BLaER1 (cell line): ENCODE data around the gene KRT77.
"Not testable (repeated sequence)": the region's sequence is repeated elsewhere in the genome, so short reads cannot be mapped to it uniquely, and the experiment has no call there.

Experiments used
- H3K27ac ChIP-seq: shearing (Covaris generic); formaldehyde crosslinking; 2 replicates; pipeline ENCODE4 v1.8.1; 2022
- H3K27me3 ChIP-seq: shearing (Covaris generic); formaldehyde crosslinking; 2 replicates; pipeline ENCODE4 v1.8.1; 2022
- H3K36me3 ChIP-seq: shearing (Covaris generic); formaldehyde crosslinking; 2 replicates; pipeline ENCODE4 v1.8.1; 2022
- H3K4me1 ChIP-seq: shearing (Covaris generic); formaldehyde crosslinking; 2 replicates; pipeline ENCODE4 v1.8.1; 2022
- H3K4me2 ChIP-seq: shearing (Covaris generic); formaldehyde crosslinking; 2 replicates; pipeline ENCODE4 v1.8.1; 2022
- H3K4me3 ChIP-seq: shearing (Covaris generic); formaldehyde crosslinking; 2 replicates; pipeline ENCODE4 v1.8.1; 2022
- H3K9ac ChIP-seq: shearing (Covaris generic); formaldehyde crosslinking; 2 replicates; pipeline ENCODE4 v1.8.1; 2022
- H3K9me3 ChIP-seq: shearing (Covaris generic); formaldehyde crosslinking; 2 replicates; pipeline ENCODE4 v1.8.1; 2022
- H4K20me1 ChIP-seq: shearing (Covaris generic); formaldehyde crosslinking; 2 replicates; pipeline ENCODE4 v1.8.1; 2022
- Cebpa-rat ChIP-seq: shearing (Covaris generic); IDR thresholded peaks from 2 replicates; pipeline ENCODE4 v1.8.1; 2022

KRT77 gene

DNA sequence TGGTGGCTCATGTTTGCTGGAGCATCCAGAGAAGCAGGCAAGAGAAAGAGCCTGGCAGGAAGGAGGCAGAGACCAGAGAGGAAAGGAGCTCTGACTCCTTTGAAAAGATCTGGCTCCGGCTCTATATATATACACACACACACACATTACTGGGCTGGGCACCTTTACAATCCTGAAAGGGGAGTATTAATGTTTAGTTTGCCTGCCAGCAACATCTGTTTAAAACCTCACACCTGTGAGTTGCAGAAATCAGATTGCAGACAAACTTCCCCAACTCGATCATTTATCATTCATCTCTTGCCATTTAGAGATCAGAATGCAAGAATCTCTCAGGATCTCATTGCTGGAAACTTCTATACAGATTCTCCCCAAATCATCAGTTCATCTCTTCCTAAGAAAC is at the start of gene KRT77:
KRT77 (minus strand) TSS at position 101 of the 400 bp plus-strand sequence; CDS start at position 11, 90 bp downstream.
- TF ChIP-seq Cebpa-rat: no peak
- no peaks in the 10 kb centered on the region for H3K36me3 ChIP-seq
- no peak within 1 kb of the TSS for H3K27ac ChIP-seq
- no peaks in the 10 kb centered on the region for H3K27me3 ChIP-seq
- no peaks in the 10 kb centered on the region for H4K20me1 ChIP-seq
- no peak within 1 kb of the TSS for H3K4me2 ChIP-seq
- H3K4me3 ChIP-seq: no peak within 1 kb of the TSS
- H3K9me3 ChIP-seq: no peaks in the 10 kb centered on the region
- H3K4me1 ChIP-seq: no peaks in the 10 kb centered on the region
- H3K9ac ChIP-seq: no peak within 1 kb of the TSS

DNA sequence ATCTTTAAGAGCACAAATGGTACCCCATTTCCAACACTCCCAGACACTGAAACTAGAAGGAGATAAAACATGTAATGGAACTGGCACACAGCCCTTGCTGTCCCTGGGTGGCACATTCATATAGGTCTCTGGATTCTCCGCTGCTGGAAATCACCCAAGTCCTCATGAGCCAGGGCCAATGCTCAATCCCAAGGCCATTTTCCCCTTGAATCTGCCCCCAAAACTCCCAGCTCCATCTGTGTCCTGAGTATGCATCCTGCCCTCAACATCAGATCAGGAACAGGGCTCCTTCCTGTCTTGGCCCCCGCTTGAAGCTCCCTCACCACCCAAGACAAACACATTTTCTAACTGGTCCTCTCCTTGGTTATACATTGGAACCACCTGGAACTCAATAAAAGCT is 49.2 kb upstream of the KRT77 start:
- Histone ChIP-seq H3K4me2 (no peak overlapping the region), H3K36me3 (no peaks in the 10 kb centered on the region), H3K9me3 (no peaks in the 10 kb centered on the region; the same call in 1 of the 2 replicates), H3K9ac (no peak overlapping the region), H3K4me3 (no peak overlapping the region), H4K20me1 (no peaks in the 10 kb centered on the region), H3K27ac (no peak overlapping the region), H3K27me3 (no peaks in the 10 kb centered on the region), H3K4me1 (peaks cover 17% of the 10 kb centered on the region)
- no peak for TF ChIP-seq Cebpa-rat

DNA sequence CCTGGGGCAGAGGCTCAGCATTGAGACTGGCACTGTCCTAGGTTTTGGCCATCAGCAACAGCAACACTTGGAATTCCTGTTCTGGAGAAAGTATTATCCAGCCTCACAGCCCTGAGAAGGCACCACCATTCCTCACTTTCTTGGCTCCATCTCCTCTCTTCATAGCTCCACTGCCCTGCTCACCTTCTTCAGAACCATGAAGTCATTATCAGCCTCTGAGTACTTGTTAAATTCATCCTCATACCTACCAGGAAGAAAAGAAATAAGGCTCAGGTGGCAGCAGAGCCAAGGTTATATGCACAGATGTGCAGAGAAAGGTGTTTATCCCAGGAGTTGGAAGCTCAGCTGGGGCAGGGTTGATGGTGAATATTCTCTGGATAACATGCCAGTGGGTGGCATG is 48.5 kb upstream of the KRT77 start:
- Histone ChIP-seq H3K9me3 (no peaks in the 10 kb centered on the region), H3K4me1 (peaks cover 18% of the 10 kb centered on the region), H3K27ac (no peak overlapping the region), H3K4me2 (no peak overlapping the region), H3K4me3 (no peak overlapping the region), H3K9ac (no peak overlapping the region), H4K20me1 (no peaks in the 10 kb centered on the region), H3K27me3 (no peaks in the 10 kb centered on the region), H3K36me3 (no peaks in the 10 kb centered on the region)
- TF ChIP-seq Cebpa-rat: no peak

- peaks cover 18% of the 10 kb centered on the region for H3K4me1 ChIP-seq
- H3K36me3 ChIP-seq, H3K4me2 ChIP-seq, H3K9ac ChIP-seq, H3K27me3 ChIP-seq, H3K9me3 ChIP-seq, H3K4me3 ChIP-seq, H4K20me1 ChIP-seq, H3K27ac ChIP-seq: not testable (repeated sequence)
These were observed 47.2 kb upstream of the KRT77 start for GRCh38 chr12:52750532-52750931.

GRCh38 chr12:52749827-52750226 is 46.5 kb upstream of the KRT77 start:
- Histone ChIP-seq H3K9me3 (no peaks in the 10 kb centered on the region), H3K4me1 (peaks cover 18% of the 10 kb centered on the region), H3K4me2 (no peak overlapping the region), H3K27ac (no peak overlapping the region), H3K4me3 (no peak overlapping the region), H4K20me1 (no peaks in the 10 kb centered on the region), H3K9ac (no peak overlapping the region), H3K27me3 (no peaks in the 10 kb centered on the region), H3K36me3 (no peaks in the 10 kb centered on the region)
- TF ChIP-seq Cebpa-rat: no peak

DNA sequence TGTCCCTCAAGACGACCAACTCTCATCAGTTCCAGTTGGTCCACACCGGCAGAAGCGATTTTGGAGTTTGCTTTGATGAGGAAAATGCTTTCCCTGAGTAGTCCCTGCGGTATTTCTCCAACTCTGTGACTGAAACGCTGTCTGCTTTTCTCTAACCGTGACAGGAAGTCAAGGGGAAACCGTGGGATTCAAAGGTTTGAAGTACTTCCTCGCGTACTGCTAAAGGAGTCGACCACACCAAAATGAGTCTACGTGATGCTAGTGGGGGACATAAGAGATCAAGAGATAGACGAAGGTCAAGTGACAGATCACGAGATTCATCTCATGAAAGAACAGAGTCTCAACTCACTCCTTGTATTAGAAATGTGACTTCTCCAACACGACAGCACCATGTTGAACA is 45.3 kb upstream of the KRT77 start:
- no peak for TF ChIP-seq Cebpa-rat
- H3K4me3 ChIP-seq: no peak overlapping the region
- no peaks in the 10 kb centered on the region for H4K20me1 ChIP-seq
- peak overlapping the region; percentile 74 for H3K4me2 ChIP-seq
- H3K4me1 ChIP-seq: peaks cover 18% of the 10 kb centered on the region
- H3K9me3 ChIP-seq: no peaks in the 10 kb centered on the region
- no peaks in the 10 kb centered on the region for H3K36me3 ChIP-seq
- no peak overlapping the region for H3K9ac ChIP-seq
- H3K27me3 ChIP-seq: no peaks in the 10 kb centered on the region
- H3K27ac ChIP-seq: no peak overlapping the region

DNA sequence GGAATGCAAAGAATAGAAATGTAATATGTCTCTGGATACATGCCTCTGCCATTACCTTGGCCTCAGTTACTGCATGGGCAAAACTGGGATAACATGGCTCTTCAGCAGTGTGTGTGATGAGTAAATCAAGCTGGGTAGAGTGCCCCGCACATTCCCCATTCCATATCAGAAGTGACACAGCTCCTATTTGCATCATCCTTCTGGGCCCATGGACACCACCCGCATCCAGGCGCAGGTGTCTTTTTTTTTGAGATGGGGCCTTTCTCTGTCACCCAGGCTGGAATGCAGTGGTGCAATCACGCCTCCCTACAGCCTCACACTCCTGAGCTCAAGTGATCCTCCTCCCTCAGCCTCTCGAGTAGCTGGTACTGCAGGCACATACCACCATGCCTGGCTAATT is 42.2 kb upstream of the KRT77 start:
- Histone ChIP-seq H3K36me3 (no peaks in the 10 kb centered on the region), H3K27me3 (no peaks in the 10 kb centered on the region), H3K4me2 (no peak overlapping the region), H3K9ac (no peak overlapping the region), H4K20me1 (no peaks in the 10 kb centered on the region), H3K9me3 (no peaks in the 10 kb centered on the region), H3K4me1 (peaks cover 18% of the 10 kb centered on the region), H3K27ac (no peak overlapping the region), H3K4me3 (no peak overlapping the region)
- no peak for TF ChIP-seq Cebpa-rat

- no peaks in the 10 kb centered on the region for H3K36me3 ChIP-seq
- no peak for TF ChIP-seq Cebpa-rat
- H3K9me3 ChIP-seq: no peaks in the 10 kb centered on the region
- H3K4me2 ChIP-seq: no peak overlapping the region
- no peaks in the 10 kb centered on the region for H3K27me3 ChIP-seq
- H3K4me3 ChIP-seq: no peak overlapping the region
- H3K27ac ChIP-seq: no peak overlapping the region
- H4K20me1 ChIP-seq: no peaks in the 10 kb centered on the region
- H3K4me1 ChIP-seq: peaks cover 18% of the 10 kb centered on the region
- H3K9ac ChIP-seq: no peak overlapping the region
These were observed 41.3 kb upstream of the KRT77 start for GRCh38 chr12:52744493-52745156.

DNA sequence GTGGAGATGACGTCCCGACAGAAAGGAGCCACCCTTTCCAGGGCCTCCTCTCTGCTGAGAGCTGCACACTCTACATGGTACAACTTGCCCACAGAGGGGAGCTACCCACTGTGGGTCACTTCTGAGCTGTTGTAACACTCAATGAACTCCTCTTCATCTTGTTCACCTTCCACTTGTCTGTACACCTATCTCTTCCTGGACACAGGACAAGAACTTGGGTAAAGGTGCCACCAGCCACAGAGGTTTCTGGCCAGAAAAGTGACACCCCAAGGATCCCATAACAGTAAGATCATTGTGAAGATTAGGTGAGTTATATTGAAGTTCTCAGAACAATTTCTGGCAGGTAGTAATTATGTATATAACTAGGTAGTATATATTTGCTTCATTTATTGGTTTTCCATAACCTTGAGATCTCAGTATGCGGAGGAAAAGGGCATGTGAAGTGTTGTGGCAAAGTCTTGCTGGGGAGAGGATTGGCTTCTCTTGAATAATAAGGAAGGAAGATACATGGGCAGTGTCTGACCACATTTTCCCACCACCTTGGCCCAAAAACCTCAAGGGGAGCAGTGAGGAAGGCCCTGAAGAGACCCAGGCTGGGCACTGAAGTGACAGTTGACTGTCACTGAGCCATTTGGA is 39.6 kb upstream of the KRT77 start:
- Histone ChIP-seq H3K4me1 (peaks cover 6% of the 10 kb centered on the region), H3K9ac (no peak overlapping the region), H3K27me3 (no peaks in the 10 kb centered on the region), H3K9me3 (no peaks in the 10 kb centered on the region), H3K4me2 (no peak overlapping the region), H3K36me3 (no peaks in the 10 kb centered on the region), H3K4me3 (no peak overlapping the region), H4K20me1 (no peaks in the 10 kb centered on the region), H3K27ac (no peak overlapping the region)
- no peak for TF ChIP-seq Cebpa-rat

DNA sequence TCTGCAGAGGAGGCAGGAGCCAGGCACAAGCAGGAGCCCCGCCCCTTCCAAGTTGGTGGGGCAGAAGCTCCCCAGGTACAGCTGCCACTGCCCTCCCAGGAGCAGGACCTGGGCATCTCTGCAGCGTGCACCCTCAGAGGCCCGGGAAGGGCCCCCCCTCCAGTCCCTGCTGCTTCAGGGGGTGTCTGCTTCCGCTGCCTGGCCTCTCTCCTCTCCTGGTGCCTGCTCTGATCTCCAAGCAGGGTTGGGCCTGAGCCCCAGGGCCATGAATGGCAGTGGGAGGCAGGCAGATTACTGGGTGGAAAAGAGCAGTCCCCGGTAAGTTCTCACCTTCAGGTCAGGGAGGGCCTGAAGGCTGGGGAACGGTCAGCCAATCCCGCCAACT is 38.9 kb upstream of the KRT77 start:
- no peaks in the 10 kb centered on the region for H4K20me1 ChIP-seq
- no peak overlapping the region for H3K4me3 ChIP-seq
- no peaks in the 10 kb centered on the region for H3K9me3 ChIP-seq
- no peak overlapping the region for H3K9ac ChIP-seq
- H3K27me3 ChIP-seq: no peaks in the 10 kb centered on the region
- H3K4me2 ChIP-seq: no peak overlapping the region
- TF ChIP-seq Cebpa-rat: no peak
- no peaks in the 10 kb centered on the region for H3K4me1 ChIP-seq
- no peak overlapping the region for H3K27ac ChIP-seq
- H3K36me3 ChIP-seq: no peaks in the 10 kb centered on the region
